Fibroblast of lung (primary cell): ENCODE measurements around the gene TMEM52B. TPM values are rescaled to one million over a fixed set of nuclear protein-coding genes. Genes with fewer than 3 reads are reported as not detected.

ENCODE experiments used
- DNase-seq, 2 donors: peaks; one replicate each; pipeline versions ENCODE4 v3.0.0 to v3.0.0-alpha.2; 2010; ENCODE audit warnings: low read depth in 2 of 2
- H2AFZ ChIP-seq: 2 replicates; pipeline ENCODE4 v1.5.1; 2012; ENCODE audit warnings: low read length, control low read depth, inconsistent platforms
- H3K27ac ChIP-seq: 2 replicates; pipeline ENCODE4 v1.5.1; 2011; ENCODE audit warnings: low read length, control low read depth; ENCODE audit not compliant: insufficient read depth
- H3K27me3 ChIP-seq: 2 replicates; pipeline ENCODE4 v1.5.1; 2011; ENCODE audit warnings: mild to moderate bottlenecking, low read length; ENCODE audit not compliant: control insufficient read depth, insufficient read depth
- H3K36me3 ChIP-seq: 2 replicates; pipeline ENCODE4 v1.5.1; 2011; ENCODE audit warnings: low read length; ENCODE audit not compliant: control insufficient read depth, insufficient read depth
- H3K4me1 ChIP-seq: 2 replicates; pipeline ENCODE4 v1.5.1; 2011; ENCODE audit warnings: low read length; ENCODE audit not compliant: control insufficient read depth, insufficient read depth; ENCODE audit errors: extremely low read depth
- H3K4me2 ChIP-seq: 2 replicates; pipeline ENCODE4 v1.5.1; 2011; ENCODE audit warnings: low read length, control low read depth; ENCODE audit not compliant: insufficient read depth; ENCODE audit errors: extremely low read depth
- H3K4me3 ChIP-seq, 4 experiments: fragments of 200-600 bp in 1 of 4; sonication (generic) in 1 of 4; replicated peaks in 1 of 4; 2 replicates each; pipeline ENCODE4 v1.5.1; 2011 to 2016; ENCODE audit warnings: low read length in 4 of 4, low read depth in 3 of 4, mild to moderate bottlenecking in 3 of 4, control low read depth in 2 of 4, inconsistent platforms in 1 of 4, mixed read lengths in 1 of 4; ENCODE audit not compliant: insufficient read depth in 1 of 4; ENCODE audit errors: control extremely low read depth in 1 of 4
- H3K79me2 ChIP-seq: 2 replicates; pipeline ENCODE4 v1.5.1; 2012; ENCODE audit warnings: mild to moderate bottlenecking, low read length, inconsistent platforms; ENCODE audit not compliant: control insufficient read depth, insufficient read depth
- H3K9ac ChIP-seq: 2 replicates; pipeline ENCODE4 v1.5.1; 2011; ENCODE audit warnings: mild to moderate bottlenecking, low read length, control low read depth; ENCODE audit not compliant: insufficient read depth
- H3K9me3 ChIP-seq: 2 replicates; pipeline ENCODE4 v1.5.1; 2012; ENCODE audit warnings: low read depth, low read length; ENCODE audit not compliant: control insufficient read depth, insufficient read depth
- H4K20me1 ChIP-seq: 2 replicates; pipeline ENCODE4 v1.5.1; 2011; ENCODE audit warnings: low read length; ENCODE audit not compliant: control insufficient read depth, insufficient read depth; ENCODE audit errors: extremely low read depth
- EZH2 ChIP-seq: IDR thresholded peaks from 2 replicates; pipeline ENCODE4 v1.5.1; 2012; ENCODE audit warnings: low read length, control low read depth, mild to moderate bottlenecking; ENCODE audit errors: missing control alignments
- polyA plus RNA-seq, 2 donors: library from polyadenylated mRNA; depleted of rRNA in 1 of 2; stranded (reverse) in 1 of 2; unstranded in 1 of 2; fragments of >200 nt; gene quantifications; 2 replicates each; pipeline ENCODE4 v1.2.1, GENCODE V29; 2011 to 2012; ENCODE audit warnings: missing spikeins in 1 of 2
- total RNA-seq: library from RNA; depleted of rRNA; stranded (reverse); fragments of >200 nt; gene quantifications from 2 replicates; pipeline ENCODE4 v1.2.1, GENCODE V29; 2014
- TF ChIP-seq, protein P1 (sequence below), 2 donors: IDR thresholded peaks in 1 of 2; conservative IDR thresholded peaks in 1 of 2; 1 replicate in 1 of 2; 2 replicates in 1 of 2; pipeline ENCODE4 v1.5.1; 2011 to 2012; ENCODE audit warnings: low read length in 2 of 2, control low read depth in 1 of 2, inconsistent platforms in 1 of 2, low read depth in 1 of 2, mild to moderate bottlenecking in 1 of 2

The TMEM52B gene
- total and polyA plus RNA-seq, 2 donors (not counting 1 experiment from before 2014, with no cell fraction given), result 0.50 to 5.7 TPM

DNA sequence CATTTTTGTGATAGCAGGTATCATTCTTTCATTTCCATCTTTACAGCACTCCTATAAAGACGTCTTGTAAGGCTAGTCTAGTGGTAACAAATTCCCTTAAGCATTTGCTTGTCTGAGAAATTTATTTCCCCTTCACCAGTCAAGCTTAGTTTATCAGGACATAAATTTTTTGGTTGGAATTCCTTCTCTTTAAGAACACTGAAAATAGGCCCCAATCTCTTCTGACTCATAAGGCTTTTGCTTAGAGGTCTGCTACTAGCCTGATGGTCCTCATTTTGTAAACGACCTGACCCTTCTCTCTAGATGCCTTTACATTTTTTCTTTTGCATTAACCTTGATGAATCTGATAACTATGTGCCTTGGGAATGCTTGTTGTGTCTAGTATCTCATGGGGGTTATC, 27.2 kb upstream of the TMEM52B start:
- no peaks in the 10 kb centered on the region for H3K36me3 ChIP-seq
- DNase-seq, result no peak

DNA sequence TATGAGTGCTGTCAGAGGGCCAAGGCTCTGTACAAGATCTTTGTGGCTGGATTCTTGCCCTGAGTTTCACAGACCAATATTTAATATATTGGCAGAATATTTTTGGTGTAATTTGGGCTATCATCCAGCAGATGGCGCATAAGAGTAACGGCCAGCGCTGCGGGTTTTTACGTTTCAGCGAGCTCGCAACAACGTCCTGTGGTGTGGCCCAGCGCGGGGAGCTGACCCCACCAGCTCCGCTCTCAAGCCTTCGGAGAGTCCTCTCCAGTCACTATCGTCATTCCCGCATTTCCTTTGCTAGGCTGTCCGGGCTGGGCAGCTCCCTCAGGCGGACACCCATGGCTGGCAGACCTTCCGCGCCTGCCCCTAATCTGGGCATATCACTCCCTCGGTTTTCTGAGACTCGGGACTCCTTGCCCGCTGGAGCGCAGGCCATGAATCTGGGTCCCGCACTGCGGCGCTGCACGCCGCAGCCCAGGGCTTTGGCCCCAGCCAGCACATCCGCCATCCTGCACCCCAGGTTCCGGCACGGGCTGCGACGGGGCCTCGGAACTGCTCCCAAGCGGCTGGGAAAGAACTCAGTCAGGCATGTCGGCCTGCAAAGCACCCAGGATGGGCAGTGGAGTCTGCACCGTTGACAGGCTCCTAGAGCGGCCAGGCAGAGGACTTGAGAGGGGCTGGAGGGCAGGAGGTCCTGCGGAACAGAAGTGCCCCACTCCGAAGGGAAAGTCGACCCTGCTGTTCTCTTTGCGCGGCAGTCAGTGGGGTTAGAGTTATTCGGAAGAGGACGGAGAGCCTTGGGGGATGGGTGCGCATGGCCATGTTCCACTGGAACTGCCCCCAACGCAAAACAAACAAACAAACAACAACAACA, 25.3 kb upstream of the TMEM52B start:
- Histone ChIP-seq H3K27ac (peak overlapping the region; percentile 66), H3K36me3 (no peaks in the 10 kb centered on the region), H3K79me2 (no peaks in the 10 kb centered on the region), H3K4me3 (peak overlapping the region; percentile 16 to 55 (median 40)), H3K4me2 (peak overlapping the region; percentile 94), H3K4me1 (peaks cover 2% of the 10 kb centered on the region), H3K9me3 (no peaks in the 10 kb centered on the region), H4K20me1 (no peaks in the 10 kb centered on the region), H3K27me3 (no peaks in the 10 kb centered on the region), H3K9ac (peak overlapping the region; percentile 63), H2AFZ (peak overlapping the region; percentile 92)
- peak; percentile 65 to 81 for DNase-seq
- TF ChIP-seq EZH2, result no peak
- TF ChIP-seq, protein P1, sequence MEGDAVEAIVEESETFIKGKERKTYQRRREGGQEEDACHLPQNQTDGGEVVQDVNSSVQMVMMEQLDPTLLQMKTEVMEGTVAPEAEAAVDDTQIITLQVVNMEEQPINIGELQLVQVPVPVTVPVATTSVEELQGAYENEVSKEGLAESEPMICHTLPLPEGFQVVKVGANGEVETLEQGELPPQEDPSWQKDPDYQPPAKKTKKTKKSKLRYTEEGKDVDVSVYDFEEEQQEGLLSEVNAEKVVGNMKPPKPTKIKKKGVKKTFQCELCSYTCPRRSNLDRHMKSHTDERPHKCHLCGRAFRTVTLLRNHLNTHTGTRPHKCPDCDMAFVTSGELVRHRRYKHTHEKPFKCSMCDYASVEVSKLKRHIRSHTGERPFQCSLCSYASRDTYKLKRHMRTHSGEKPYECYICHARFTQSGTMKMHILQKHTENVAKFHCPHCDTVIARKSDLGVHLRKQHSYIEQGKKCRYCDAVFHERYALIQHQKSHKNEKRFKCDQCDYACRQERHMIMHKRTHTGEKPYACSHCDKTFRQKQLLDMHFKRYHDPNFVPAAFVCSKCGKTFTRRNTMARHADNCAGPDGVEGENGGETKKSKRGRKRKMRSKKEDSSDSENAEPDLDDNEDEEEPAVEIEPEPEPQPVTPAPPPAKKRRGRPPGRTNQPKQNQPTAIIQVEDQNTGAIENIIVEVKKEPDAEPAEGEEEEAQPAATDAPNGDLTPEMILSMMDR (conservative IDR thresholded peaks at IDR 0.05 in 1 of 2, IDR thresholded peaks at IDR 0.05 in 1 of 2; ENCODE audit: low read depth in 1 of 2, low read length in 2 of 2), result peak; percentile 65 to 70

More for the DNA sequence above, 27.2 kb upstream of the TMEM52B start:
- TF ChIP-seq, protein P1 (conservative IDR thresholded peaks at IDR 0.05 in 1 of 2, IDR thresholded peaks at IDR 0.05 in 1 of 2; ENCODE audit: low read depth in 1 of 2, low read length in 2 of 2), result no peak
- no peak for TF ChIP-seq EZH2
- Histone ChIP-seq H3K27me3 (no peaks in the 10 kb centered on the region), H3K4me1 (peaks cover 2% of the 10 kb centered on the region), H3K4me3 (no peak overlapping the region), H3K9ac (no peak overlapping the region), H4K20me1 (no peaks in the 10 kb centered on the region), H2AFZ (no peak overlapping the region), H3K4me2 (no peak overlapping the region), H3K79me2 (no peaks in the 10 kb centered on the region), H3K9me3 (no peaks in the 10 kb centered on the region), H3K27ac (no peak overlapping the region)

DNA sequence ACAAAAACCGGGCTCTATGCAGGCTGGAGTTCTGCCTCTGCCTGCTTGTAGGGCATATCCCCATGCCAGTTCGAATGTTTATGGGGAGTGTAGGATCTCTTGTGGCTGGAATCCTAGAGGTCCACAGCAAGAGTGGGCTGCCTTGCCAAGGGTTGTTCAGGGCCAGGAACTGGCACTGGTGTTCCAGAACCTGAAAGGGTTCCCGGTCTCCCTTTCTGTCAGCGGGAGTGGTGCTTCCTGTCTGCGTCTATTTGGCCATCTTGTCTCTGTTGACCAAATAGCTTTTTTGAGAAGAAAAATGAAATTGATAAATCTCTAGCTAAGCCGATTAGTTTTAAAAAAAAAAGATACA, 24.7 kb upstream of the TMEM52B start:
- TF ChIP-seq, protein P1 (conservative IDR thresholded peaks at IDR 0.05 in 1 of 2, IDR thresholded peaks at IDR 0.05 in 1 of 2; ENCODE audit: low read depth in 1 of 2, low read length in 2 of 2), result no peak
- TF ChIP-seq EZH2, result no peak
- H2AFZ ChIP-seq, result peak overlapping the region; percentile 92
- H3K36me3 ChIP-seq, result no peaks in the 10 kb centered on the region
- peak overlapping the region in 1 of 4 experiments; percentile 55 for H3K4me3 ChIP-seq
- H3K79me2 ChIP-seq, result no peaks in the 10 kb centered on the region
- H3K27ac ChIP-seq, result no peak overlapping the region
- H3K4me1 ChIP-seq, result peaks cover 2% of the 10 kb centered on the region
- no peak overlapping the region for H3K9ac ChIP-seq
- H3K27me3 ChIP-seq, result no peaks in the 10 kb centered on the region
- no peaks in the 10 kb centered on the region for H4K20me1 ChIP-seq
- no peaks in the 10 kb centered on the region for H3K9me3 ChIP-seq
- no peak overlapping the region for H3K4me2 ChIP-seq
- DNase-seq, result no peak
